ENCODE results near the gene LRCH4.

The LRCH4 gene

DNA sequence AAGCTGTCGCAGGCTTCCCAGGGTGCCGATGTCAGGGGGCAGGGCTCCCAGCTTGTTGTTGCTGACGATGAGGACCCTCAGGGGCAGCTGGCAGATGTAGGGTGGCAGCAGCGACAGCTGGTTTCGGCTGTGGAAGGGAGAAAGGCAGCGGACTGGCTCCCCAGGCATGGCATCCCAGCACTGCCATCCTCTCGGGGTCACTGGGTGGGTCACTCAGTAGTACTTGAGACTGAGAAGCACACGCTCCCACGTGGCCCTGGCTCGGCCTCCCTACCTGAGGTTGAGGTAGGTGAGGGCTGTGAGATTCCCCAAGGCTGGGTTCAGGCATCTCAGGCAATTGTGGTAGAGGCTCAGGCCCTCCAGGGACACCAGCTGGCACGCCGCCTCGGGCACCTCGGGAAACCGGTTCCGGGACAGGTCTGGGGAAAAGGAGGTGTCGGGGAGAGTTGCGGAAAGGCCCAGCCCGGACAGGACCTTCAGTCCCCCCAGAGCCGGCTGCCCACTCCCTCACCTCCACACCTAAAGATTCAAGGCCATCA is 3.8 kb downstream of the LRCH4 start:
- no peak for DNase-seq

DNA sequence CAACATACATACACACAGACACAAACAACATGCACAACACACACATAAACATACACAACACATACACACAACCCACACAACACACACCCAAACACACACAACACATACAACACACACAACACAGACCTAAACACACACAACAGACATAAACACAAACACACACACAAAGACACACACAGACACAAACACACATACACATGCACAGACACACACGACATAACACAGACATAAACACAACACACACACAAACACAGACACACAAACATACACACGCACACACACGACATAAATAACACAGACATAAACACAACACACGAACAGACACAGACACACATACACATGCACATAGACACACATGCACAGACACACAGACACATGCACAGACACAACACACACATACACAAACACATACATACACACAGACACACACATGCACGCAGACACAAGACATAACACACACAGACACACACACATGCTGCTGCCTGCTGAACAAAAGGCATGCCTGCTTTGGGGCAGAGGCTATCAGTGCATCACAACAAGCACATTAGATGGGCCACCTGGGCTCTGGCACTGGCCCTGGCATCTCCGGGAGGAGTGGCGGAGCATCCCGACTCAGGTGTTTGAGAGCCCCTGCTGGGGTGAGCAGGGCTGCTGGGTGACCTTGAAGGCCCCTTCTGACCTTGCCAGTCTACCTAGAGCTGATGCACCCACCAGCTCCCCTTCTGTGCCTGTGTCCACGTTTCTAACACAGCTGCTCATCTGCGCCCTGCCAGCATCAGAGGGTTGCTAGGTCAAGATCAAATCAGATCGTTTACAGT is 5.3 kb downstream of the LRCH4 start:
- DNase-seq: no peak

- no peak for DNase-seq
These were observed 7.4 kb downstream of the LRCH4 start for GRCh38 chr7:100578246-100579183.

DNA sequence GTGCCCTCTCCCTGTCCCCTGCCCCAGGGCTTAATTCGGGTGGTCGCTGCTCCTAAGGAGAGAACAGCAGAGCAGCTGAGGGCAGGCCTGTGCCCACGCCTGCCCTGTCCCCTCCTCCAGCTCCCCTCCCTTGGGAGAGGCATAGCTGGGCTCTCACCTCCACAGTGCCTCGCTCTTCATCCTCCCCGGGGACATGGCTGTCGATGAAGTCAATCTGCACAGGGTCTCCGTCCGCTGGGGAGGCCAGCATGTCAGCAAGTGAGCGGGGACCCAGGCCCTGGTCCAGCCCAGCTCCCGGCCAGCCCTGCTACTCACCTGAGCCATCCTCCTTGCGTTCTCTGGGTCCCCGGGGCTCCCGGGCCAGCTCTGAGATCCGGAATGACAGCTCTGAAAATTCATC is 8.4 kb downstream of the LRCH4 start:
- DNase-seq: no peak

GRCh38 chr7:100577103-100577502 is 8.8 kb downstream of the LRCH4 start:
- no peak for DNase-seq

- no peak for DNase-seq
These were observed 9.4 kb downstream of the LRCH4 start for GRCh38 chr7:100576384-100576993.

- no peak for DNase-seq
These were observed 10.1 kb downstream of the LRCH4 start for GRCh38 chr7:100575746-100576383.

GRCh38 chr7:100575206-100575631 is 10.7 kb downstream of the LRCH4 start:
- no peak for DNase-seq

GRCh38 chr7:100574362-100575205 is 11.3 kb downstream of the LRCH4 start:
- DNase-seq: no peak

GRCh38 chr7:100573691-100574361 is 12.1 kb downstream of the LRCH4 start, which contains the start of gene SAP25:
Gene SAP25 (minus strand): TSS chr7:100573900. CDS start chr7:100573742, 158 bp downstream.
- no peak for DNase-seq

DNA sequence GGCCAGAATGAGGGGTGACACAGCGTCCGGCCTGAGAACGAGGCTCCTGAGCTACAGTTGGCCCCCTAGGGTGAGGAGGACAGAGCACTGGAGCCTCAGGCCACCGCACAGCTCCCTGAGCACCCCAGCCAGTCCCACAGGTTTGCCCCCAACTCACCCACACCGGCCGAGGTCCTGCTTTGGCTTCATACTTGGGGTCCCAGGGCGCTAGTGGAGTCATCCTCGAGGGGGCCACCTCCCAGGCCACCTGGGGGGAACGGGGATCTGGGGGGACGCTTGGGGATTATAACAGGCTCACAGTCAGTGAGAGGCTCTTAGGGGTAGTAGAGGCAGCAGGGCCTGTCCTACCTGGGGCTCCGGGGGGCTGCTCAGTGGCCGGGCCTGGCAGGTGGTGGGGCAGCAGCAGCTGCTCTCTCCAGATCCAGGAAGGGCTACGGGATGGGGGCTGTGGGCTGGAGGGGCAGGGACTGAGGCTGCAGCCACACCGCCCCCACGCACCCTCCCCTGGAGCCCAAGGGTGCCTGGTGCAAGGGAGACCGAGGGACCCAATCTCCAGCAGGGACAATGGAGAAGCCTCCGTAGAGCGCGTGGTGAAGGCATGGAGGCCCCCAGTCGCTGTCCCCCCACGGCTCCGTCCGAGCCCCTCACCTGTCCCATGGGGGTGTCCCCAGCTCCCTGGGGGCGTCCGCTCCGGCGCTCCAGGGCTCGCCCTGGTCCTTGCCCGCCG is 12.8 kb downstream of the LRCH4 start:
- no peak for DNase-seq

DNA sequence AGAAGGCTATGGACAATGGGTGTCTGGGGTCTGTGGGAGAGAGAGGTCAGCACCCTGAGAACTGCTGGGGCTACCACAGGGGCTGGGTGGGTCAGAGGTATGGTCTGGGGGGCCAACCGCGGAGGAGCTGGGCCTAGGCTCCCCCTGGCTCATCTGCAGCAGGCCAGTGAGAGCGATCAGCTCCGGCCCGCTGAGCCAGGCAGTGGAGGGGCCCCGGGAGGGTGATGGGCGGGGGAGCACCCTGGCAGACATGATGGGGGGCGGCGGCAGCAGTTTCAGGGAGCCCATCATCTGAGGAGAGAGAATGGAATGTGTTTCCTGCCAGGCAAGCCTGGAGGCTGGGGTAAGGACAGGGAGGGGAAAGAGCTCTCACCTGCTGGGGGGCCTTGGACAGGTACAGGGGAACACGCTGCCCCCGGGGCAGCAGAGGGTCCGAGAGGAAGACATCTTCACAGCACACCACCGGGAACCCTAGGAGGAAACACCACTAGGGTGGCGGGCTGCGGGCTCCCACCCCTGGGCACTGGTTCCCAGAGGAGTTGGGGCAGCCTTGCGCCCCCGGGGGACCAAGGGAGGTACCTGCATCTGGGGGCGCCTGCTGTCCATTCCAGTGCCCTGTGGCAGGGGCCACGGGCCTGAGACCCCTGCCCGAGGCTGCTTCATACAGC is 13.5 kb downstream of the LRCH4 start:
- DNase-seq: no peak

DNA sequence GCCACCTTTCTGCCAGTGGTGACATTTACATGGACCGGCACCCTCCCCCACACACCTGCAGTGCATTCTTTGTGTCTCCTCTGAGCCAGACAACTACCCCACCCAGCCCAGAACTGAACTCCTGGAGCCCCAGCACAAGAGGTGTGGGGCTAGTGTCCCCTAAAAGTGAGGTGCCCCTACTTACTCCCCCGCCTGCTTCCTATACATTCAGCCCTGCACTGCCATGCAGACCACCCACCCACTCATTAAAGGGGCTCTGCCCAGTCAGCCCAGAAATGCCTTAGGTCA is 14.2 kb downstream of the LRCH4 start:
- DNase-seq: no peak

DNA sequence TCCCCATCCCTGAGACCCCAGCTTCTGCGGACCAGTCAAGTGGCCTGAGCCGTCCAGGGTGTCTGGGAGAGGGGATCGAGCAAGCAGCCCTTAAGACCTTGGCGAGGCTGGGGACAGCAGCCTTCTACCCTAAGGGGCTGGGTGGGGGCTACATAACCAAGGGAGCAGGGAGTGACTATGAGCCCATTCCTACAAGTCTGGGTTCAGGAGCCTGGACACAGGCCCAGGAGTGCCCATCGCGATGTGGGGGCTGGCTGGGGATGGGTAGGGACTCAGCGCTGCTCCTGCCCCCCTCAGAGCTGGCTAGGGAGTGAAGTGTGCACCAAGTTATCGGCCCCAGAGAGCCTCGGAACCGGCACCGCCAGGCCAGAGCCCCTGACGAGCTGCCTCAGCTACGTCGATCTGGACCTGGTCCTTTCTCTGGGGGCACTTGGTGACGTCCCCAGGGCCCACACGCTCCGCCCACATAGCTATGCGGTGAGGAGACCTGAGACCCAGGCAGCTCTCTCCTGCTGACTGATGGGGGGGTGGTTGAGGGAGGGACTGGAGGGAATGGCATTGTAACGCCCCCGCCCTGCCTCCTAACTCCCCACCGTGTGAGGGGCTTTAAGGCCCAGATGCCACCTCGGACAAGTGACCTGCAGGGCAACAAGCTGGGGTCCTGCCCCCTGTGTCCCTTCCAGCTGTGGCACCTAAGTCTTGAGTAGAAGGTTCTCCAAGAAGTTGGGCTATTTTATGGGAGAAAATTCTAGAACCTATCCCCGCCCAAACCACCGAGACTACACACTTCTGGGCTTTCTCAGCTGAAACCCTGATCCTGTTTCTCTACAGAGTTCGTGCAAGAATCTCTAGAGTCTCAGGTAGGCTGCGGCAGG is 14.7 kb downstream of the LRCH4 start:
- DNase-seq: no peak

DNA sequence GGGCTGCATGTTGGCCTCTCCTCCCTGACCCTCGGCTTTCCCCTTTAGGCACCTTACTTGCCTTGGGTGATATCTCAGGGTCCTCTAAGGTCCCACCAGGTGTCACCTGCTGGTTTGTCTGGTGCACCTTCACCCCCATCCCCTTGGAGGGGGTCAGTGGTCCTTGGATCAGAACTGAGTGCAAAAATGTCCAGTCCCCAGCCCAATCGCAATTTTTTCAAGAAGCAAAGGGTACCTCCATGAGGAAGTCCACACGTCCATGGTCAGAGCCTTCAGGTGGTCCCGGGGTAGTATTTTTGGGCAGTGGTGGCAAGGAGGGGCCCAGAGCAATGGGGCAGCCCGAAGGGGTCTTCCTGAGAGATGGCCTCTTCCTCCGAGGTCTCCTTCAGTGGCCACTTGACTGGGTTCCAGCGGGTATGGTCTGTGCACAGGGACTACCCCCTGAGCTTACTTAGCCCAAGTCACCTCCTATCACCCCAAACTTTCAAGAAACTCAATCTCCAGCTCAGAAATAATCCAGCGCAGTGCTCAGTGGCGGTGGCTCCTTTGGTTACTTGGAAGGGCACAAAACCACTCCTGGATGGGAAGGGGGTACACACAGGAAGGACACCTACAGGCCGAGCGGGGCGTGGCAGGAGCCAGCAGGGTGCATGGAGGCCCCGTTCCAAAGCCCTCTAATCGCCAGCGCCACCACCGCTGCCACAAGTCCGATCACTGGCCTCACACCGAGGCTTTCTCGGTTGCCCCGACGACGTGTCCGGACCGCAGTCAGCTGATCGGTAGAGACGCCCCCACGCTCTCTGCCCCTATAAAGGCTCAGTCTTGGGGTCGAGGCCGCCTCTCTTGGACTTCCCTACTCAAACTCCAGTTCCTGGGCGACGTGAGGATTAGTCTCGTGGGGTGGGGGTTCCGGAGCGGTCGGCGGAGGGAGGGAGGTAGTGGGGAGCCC is 16.8 kb downstream of the LRCH4 start:
- DNase-seq: peak; percentile 40 to 61

- no peak for DNase-seq
These were observed 17.6 kb downstream of the LRCH4 start for GRCh38 chr7:100568176-100568895.

DNA sequence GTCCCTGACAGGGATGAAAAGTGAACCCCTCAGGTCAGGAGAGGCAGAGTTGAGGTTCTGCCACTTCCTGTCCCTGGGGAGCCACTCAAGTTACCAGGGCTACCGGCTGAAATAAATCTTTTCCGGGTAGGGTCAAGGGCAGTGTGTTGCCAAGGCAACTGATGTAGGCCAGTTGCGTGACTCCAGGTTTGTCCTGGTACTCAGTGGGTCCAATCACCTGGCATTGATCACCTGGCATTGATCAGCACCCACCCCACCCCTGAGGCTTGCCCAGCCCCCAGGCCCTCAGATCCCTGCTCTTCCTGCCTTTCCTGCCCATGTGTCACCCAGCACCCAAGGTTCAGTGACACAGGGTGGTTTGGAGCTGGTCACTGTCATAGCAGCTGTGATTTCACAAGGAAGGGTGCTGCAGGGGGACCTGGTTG is 18.2 kb downstream of the LRCH4 start:
- DNase-seq: no peak
